Type B pancreatic cell (in vitro differentiated cells): ENCODE measurements around the gene SSBP3. TPM values are rescaled to one million over a fixed set of nuclear protein-coding genes. Genes with fewer than 3 reads are reported as not detected.
A peak's percentile ranks its signal among the peaks of the same experiment; 100 is the strongest.

ENCODE experiments used
- DNase-seq: peaks from one replicate; pipeline ENCODE4 v3.0.0; 2021; ENCODE audit warnings: mixed read lengths; ENCODE audit not compliant: unreplicated experiment; ENCODE audit errors: extremely low spot score
- H3K27ac Mint-ChIP-seq: 2 replicates; pipeline ENCODE4 v1.8.0; 2021; ENCODE audit warnings: mild to moderate bottlenecking, mixed read lengths
- H3K27me3 Mint-ChIP-seq: 2 replicates; pipeline ENCODE4 v1.8.0; 2021; ENCODE audit warnings: mixed read lengths
- H3K36me3 Mint-ChIP-seq: 2 replicates; pipeline ENCODE4 v1.8.0; 2021; ENCODE audit warnings: mixed read lengths
- H3K4me1 Mint-ChIP-seq: one replicate; pipeline ENCODE4 v1.8.0; 2021; ENCODE audit warnings: mixed read lengths; ENCODE audit not compliant: unreplicated experiment
- H3K4me3 Mint-ChIP-seq: 2 replicates; pipeline ENCODE4 v1.8.0; 2021; ENCODE audit warnings: mild to moderate bottlenecking, mixed read lengths
- H3K9me3 Mint-ChIP-seq: 2 replicates; pipeline ENCODE4 v1.8.0; 2021; ENCODE audit warnings: mixed read lengths
- CTCF ChIP-seq: fragments of 200-600 bp; sonication (generic); conservative IDR thresholded peaks from 2 replicates; pipeline ENCODE4 v1.5.0; 2021; ENCODE audit warnings: antibody characterized with exemption, mild to moderate bottlenecking
- total RNA-seq: library from RNA; stranded (reverse); gene quantifications from 2 replicates; pipeline ENCODE4 v1.2.1, GENCODE V29; 2021; ENCODE audit warnings: low replicate concordance

SSBP3 gene
- total RNA-seq, 1 donor from 2014 or later = 129 TPM

- Mint-ChIP-seq H3K4me1 (peaks cover 84% of the 10 kb centered on the region), H3K27ac (no peak overlapping the region)
Measured at GRCh38 chr1:54291276-54292001, 114.8 kb downstream of the SSBP3 start.

GRCh38 chr1:54290506-54291184, 115.5 kb downstream of the SSBP3 start:
- Mint-ChIP-seq H3K4me3 (no peak overlapping the region), H3K36me3 (no peaks in the 10 kb centered on the region), H3K27ac (peak overlapping the region; percentile 41), H3K4me1 (peaks cover 84% of the 10 kb centered on the region), H3K9me3 (no peaks in the 10 kb centered on the region), H3K27me3 (no peaks in the 10 kb centered on the region)
- no peak for TF ChIP-seq CTCF
- DNase-seq = no peak

More at GRCh38 chr1:54291276-54292001, 114.8 kb downstream of the SSBP3 start:
- TF ChIP-seq CTCF = no peak
- Mint-ChIP-seq H3K9me3 (no peaks in the 10 kb centered on the region), H3K36me3 (no peaks in the 10 kb centered on the region), H3K4me3 (no peak overlapping the region), H3K27me3 (no peaks in the 10 kb centered on the region)
- DNase-seq = no peak

- no peak for TF ChIP-seq CTCF
- Mint-ChIP-seq H3K4me1 (peaks cover 84% of the 10 kb centered on the region), H3K27me3 (no peaks in the 10 kb centered on the region), H3K4me3 (no peak overlapping the region), H3K36me3 (no peaks in the 10 kb centered on the region), H3K9me3 (no peaks in the 10 kb centered on the region), H3K27ac (peak overlapping the region; percentile 7)
- DNase-seq = no peak
Measured at GRCh38 chr1:54289712-54290233, 116.4 kb downstream of the SSBP3 start.

GRCh38 chr1:54287801-54288211, 118.4 kb downstream of the SSBP3 start:
- Mint-ChIP-seq H3K27ac (peak overlapping the region; percentile 85), H3K4me3 (peak overlapping the region; percentile 54), H3K9me3 (no peaks in the 10 kb centered on the region), H3K27me3 (no peaks in the 10 kb centered on the region), H3K4me1 (peaks cover 71% of the 10 kb centered on the region), H3K36me3 (no peaks in the 10 kb centered on the region)
- DNase-seq = no peak
- TF ChIP-seq CTCF = no peak

GRCh38 chr1:54287176-54287650, 119.0 kb downstream of the SSBP3 start:
- Mint-ChIP-seq H3K4me3 (peak overlapping the region; percentile 54), H3K27me3 (no peaks in the 10 kb centered on the region), H3K4me1 (peaks cover 71% of the 10 kb centered on the region), H3K27ac (peak overlapping the region; percentile 85), H3K36me3 (no peaks in the 10 kb centered on the region), H3K9me3 (no peaks in the 10 kb centered on the region)
- DNase-seq = no peak
- TF ChIP-seq CTCF = no peak
